GM21737 (cell line): ENCODE measurements around the gene EMB.
"Not testable (repeated sequence)": the region's sequence is repeated elsewhere in the genome, so short reads cannot be mapped to it uniquely, and the experiment has no call there.

Source experiments
- ATAC-seq: cut with Tn5 transposase; IDR thresholded peaks from one replicate; pipeline ENCODE4 v1.9.1; 2021; ENCODE audit warnings: mild to moderate bottlenecking, moderate library complexity; ENCODE audit not compliant: unreplicated experiment

EMB gene

GRCh38 chr5:50440651-50441492 is at the start of gene EMB:
Gene EMB (minus strand): TSS chr5:50441288. CDS start chr5:50441151, 137 bp downstream.
- ATAC-seq: peak; percentile 61

GRCh38 chr5:50489491-50489890 is 48.4 kb upstream of the EMB start:
- not testable (repeated sequence) for ATAC-seq

- not testable (repeated sequence) for ATAC-seq
These were observed 37.7 kb upstream of the EMB start for GRCh38 chr5:50478790-50479189.

- peak; percentile 98 for ATAC-seq
These were observed 35.5 kb upstream of the EMB start for GRCh38 chr5:50476549-50476948.

GRCh38 chr5:50465015-50465414 is 23.9 kb upstream of the EMB start:
- ATAC-seq: not testable (repeated sequence)

GRCh38 chr5:50463726-50464125 is 22.6 kb upstream of the EMB start:
- ATAC-seq: no peak

GRCh38 chr5:50463047-50463446 is 22.0 kb upstream of the EMB start:
- ATAC-seq: no peak

GRCh38 chr5:50462579-50462978 is 21.5 kb upstream of the EMB start:
- ATAC-seq: not testable (repeated sequence)

GRCh38 chr5:50458372-50458771 is 17.3 kb upstream of the EMB start:
- ATAC-seq: not testable (repeated sequence)

- not testable (repeated sequence) for ATAC-seq
These were observed 8.2 kb upstream of the EMB start for GRCh38 chr5:50449241-50449640.

GRCh38 chr5:50447941-50448340 is 6.9 kb upstream of the EMB start:
- ATAC-seq: no peak

- ATAC-seq: no peak
These were observed 6.1 kb upstream of the EMB start for GRCh38 chr5:50447228-50447627.

GRCh38 chr5:50445296-50445949 is 4.3 kb upstream of the EMB start:
- peak; percentile 79 for ATAC-seq

GRCh38 chr5:50442559-50443539 is 1.8 kb upstream of the EMB start:
- ATAC-seq: not testable (repeated sequence)

- ATAC-seq: no peak
These were observed 436 bp upstream of the EMB start for GRCh38 chr5:50441493-50441955.

- ATAC-seq: no peak
These were observed 1.9 kb downstream of the EMB start for GRCh38 chr5:50439221-50439620.

- ATAC-seq: not testable (repeated sequence)
These were observed 3.0 kb downstream of the EMB start for GRCh38 chr5:50438060-50438459.

GRCh38 chr5:50435168-50435567 is 5.9 kb downstream of the EMB start:
- no peak for ATAC-seq

GRCh38 chr5:50431133-50431904 is 9.8 kb downstream of the EMB start:
- ATAC-seq: not testable (repeated sequence)
